MCF 10A (cell line): ENCODE measurements around the gene GRIK1. TPM values are rescaled to one million over a fixed set of nuclear protein-coding genes. Genes with fewer than 3 reads are reported as not detected.

ENCODE experiments used
- BruUV-seq: library from RNA; stranded (reverse); fragments of 400-500 nt; replicated peaks from 2 replicates; lab custom pipeline; 2021; lab: Mats Ljungman, UMichigan
- CTCF ChIA-PET: fragments of 300-600 bp; sonication (Branson Sonifier 250); formaldehyde crosslinking; extraction: SDS; loops from one replicate; lab custom pipeline; 2021; ENCODE audit warnings: antibody characterized with exemption, inconsistent platforms; lab: Yijun Ruan, JAX
- POLR2A ChIA-PET: fragments of 300-600, 350-650 bp; sonication (Branson Sonifier 250); formaldehyde crosslinking; extraction: SDS; loops from one replicate; lab custom pipeline; 2020; ENCODE audit warnings: antibody characterized with exemption, inconsistent platforms; lab: Yijun Ruan, JAX
- DNase-seq: peaks from one replicate; pipeline ENCODE4 v3.0.0-alpha.2; 2018; ENCODE audit not compliant: unreplicated experiment
- H3K27ac Mint-ChIP-seq: one replicate; pipeline ENCODE4 v1.8.0; 2022; ENCODE audit warnings: mild to moderate bottlenecking, low read depth, mixed read lengths; ENCODE audit not compliant: unreplicated experiment
- H3K27me3 Mint-ChIP-seq: one replicate; pipeline ENCODE4 v1.8.0; 2022; ENCODE audit warnings: mixed read lengths; ENCODE audit not compliant: insufficient read depth, unreplicated experiment
- H3K36me3 Mint-ChIP-seq: one replicate; pipeline ENCODE4 v1.8.0; 2022; ENCODE audit warnings: mild to moderate bottlenecking, moderate library complexity, mixed read lengths; ENCODE audit not compliant: insufficient read depth, unreplicated experiment
- H3K4me1 Mint-ChIP-seq: one replicate; pipeline ENCODE4 v1.8.0; 2022; ENCODE audit warnings: mixed read lengths; ENCODE audit not compliant: insufficient read depth, unreplicated experiment
- H3K4me3 Mint-ChIP-seq: one replicate; pipeline ENCODE4 v1.8.0; 2022; ENCODE audit warnings: mild to moderate bottlenecking, moderate library complexity, mixed read lengths; ENCODE audit not compliant: unreplicated experiment
- H3K9me3 Mint-ChIP-seq: one replicate; pipeline ENCODE4 v1.8.0; 2022; ENCODE audit warnings: mixed read lengths; ENCODE audit not compliant: unreplicated experiment
- CTCF ChIP-seq: fragments of 200-600 bp; IDR thresholded peaks from one replicate; pipeline ENCODE4 v1.8.0; 2022; ENCODE audit warnings: antibody characterized with exemption, mild to moderate bottlenecking; ENCODE audit not compliant: unreplicated experiment
- intact Hi-C: fragments of 100-400 bp; cut with micrococcal nuclease; formaldehyde crosslinking; loops from 2 replicates; pipeline ENCODE4 v1.14.1; 2022
- total RNA-seq: library from RNA; stranded (reverse); gene quantifications from 2 replicates; pipeline ENCODE4 v1.2.3, GENCODE V29; 2022

The GRIK1 gene
- total RNA-seq, 1 experiment from 2014 or later: not detected

GRCh38 chr21:29726044-29726443 is 213.8 kb downstream of the GRIK1 start:
- Mint-ChIP-seq H3K36me3 (no peaks in the 10 kb centered on the region), H3K9me3 (no peaks in the 10 kb centered on the region), H3K27me3 (peaks cover 8% of the 10 kb centered on the region), H3K27ac (no peak overlapping the region), H3K4me1 (no peaks in the 10 kb centered on the region), H3K4me3 (no peak overlapping the region)
- TF ChIP-seq CTCF: no peak
- DNase-seq: no peak
- ChIA-PET CTCF (interaction anchor here (0.7 kb wide), 1 partner anchor 123 kb away, joined by 3 read pairs; no protein-coding TSS in a partner anchor), POLR2A (no interaction called here)
- intact Hi-C loops: no loop called here
- BruUV-seq: no TSS peak

- intact Hi-C loops: no loop called here
- no peak for DNase-seq
- no peaks in the 10 kb centered on the region for H3K4me1 Mint-ChIP-seq
- H3K27ac Mint-ChIP-seq: no peak overlapping the region
- H3K27me3 Mint-ChIP-seq: peaks cover 17% of the 10 kb centered on the region
- TF ChIP-seq CTCF: no peak
- ChIA-PET CTCF (no interaction called here), POLR2A (no interaction called here)
- no TSS peak for BruUV-seq
- H3K4me3 Mint-ChIP-seq: no peak overlapping the region
- no peaks in the 10 kb centered on the region for H3K36me3 Mint-ChIP-seq
- H3K9me3 Mint-ChIP-seq: no peaks in the 10 kb centered on the region
Measured at GRCh38 chr21:29725025-29725736, 214.6 kb downstream of the GRIK1 start.

- no TSS peak for BruUV-seq
- Mint-ChIP-seq H3K27me3 (peaks cover 18% of the 10 kb centered on the region), H3K9me3 (no peaks in the 10 kb centered on the region), H3K36me3 (no peaks in the 10 kb centered on the region), H3K27ac (no peak overlapping the region), H3K4me3 (no peak overlapping the region), H3K4me1 (no peaks in the 10 kb centered on the region)
- ChIA-PET POLR2A (no interaction called here), CTCF (interaction anchor here (0.7 kb wide), 1 partner anchor 24 kb away, joined by 7 read pairs; no protein-coding TSS in a partner anchor)
- DNase-seq: no peak
- intact Hi-C loops: no loop called here
- no peak for TF ChIP-seq CTCF
Measured at GRCh38 chr21:29721964-29722363, 217.8 kb downstream of the GRIK1 start.

GRCh38 chr21:29721221-29721620 is 218.6 kb downstream of the GRIK1 start:
- H3K27ac Mint-ChIP-seq: no peak overlapping the region
- ChIA-PET POLR2A (no interaction called here), CTCF (interaction anchor here (0.6 to 0.7 kb wide), 2 partner anchors 23 to 552 kb away, joined by 3 to 7 read pairs; no protein-coding TSS in a partner anchor)
- H3K27me3 Mint-ChIP-seq: peaks cover 18% of the 10 kb centered on the region
- intact Hi-C loops: no loop called here
- no peaks in the 10 kb centered on the region for H3K36me3 Mint-ChIP-seq
- H3K4me1 Mint-ChIP-seq: no peaks in the 10 kb centered on the region
- no peak for TF ChIP-seq CTCF
- DNase-seq: no peak
- H3K4me3 Mint-ChIP-seq: no peak overlapping the region
- BruUV-seq: no TSS peak
- no peaks in the 10 kb centered on the region for H3K9me3 Mint-ChIP-seq
